Measurements from ENCODE around the gene MRE11.

- TF ChIP-seq CTCF (IDR thresholded peaks at IDR 0.05) (no peak), POLR2A (IDR thresholded peaks at IDR 0.05) (no peak)
Observed at GRCh38 chr11:94455861-94456260, 37.8 kb downstream of the MRE11 start.

All from right lobe of liver (tissue), 4 donors.